Epidermal melanocyte (primary cell): Measurements from ENCODE around the gene ADAM11.

Experiments
- DNase-seq: peaks from one replicate; pipeline ENCODE4 v3.0.0; 2011; ENCODE audit warnings: low spot score; ENCODE audit not compliant: insufficient read length

Gene ADAM11

DNA sequence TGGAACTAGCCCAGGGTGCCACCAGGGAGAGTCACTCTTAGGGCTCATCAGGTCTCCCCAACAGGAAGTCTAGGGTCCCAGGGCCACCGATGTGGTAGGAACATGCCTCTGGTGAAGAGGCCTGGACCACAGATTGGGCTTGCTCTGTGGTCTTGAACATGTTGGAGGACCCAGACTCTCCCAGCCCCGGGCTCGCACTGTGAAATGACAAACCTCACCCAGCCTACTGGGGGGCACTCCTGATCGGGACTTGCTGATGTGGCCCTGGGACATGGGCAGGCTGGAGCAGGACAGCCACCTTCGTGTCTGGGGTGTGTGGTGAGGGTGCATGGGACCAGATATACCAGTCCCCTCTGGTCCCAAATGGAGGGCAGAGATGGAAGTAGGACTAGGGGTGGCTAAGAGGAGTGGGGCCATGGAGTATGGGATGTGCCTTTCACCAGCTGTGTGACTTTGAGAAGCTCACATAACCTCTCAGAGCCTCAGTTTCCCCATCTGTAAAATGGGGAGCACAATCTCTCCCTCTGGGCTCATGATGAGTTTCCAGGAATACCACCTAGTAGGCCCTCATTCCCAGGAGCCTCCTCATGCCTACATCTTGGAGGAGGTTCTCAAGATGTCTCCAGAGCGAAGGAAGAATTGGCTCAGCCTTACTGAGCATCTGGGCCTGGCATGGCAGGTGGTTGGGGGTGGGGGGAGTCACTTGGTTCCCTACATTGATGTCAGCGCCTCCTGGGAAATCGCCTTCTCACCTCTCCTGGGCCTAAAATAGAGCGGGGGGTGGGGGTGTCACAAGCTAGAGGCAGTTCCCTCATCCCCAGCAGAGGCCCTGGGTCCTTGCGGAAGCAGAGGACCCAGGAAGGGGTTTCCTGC lies 1.5 kb upstream of the ADAM11 start:
- DNase-seq: no peak

GRCh38 chr17:44757918-44758413 lies 822 bp upstream of the ADAM11 start:
- no peak for DNase-seq

DNA sequence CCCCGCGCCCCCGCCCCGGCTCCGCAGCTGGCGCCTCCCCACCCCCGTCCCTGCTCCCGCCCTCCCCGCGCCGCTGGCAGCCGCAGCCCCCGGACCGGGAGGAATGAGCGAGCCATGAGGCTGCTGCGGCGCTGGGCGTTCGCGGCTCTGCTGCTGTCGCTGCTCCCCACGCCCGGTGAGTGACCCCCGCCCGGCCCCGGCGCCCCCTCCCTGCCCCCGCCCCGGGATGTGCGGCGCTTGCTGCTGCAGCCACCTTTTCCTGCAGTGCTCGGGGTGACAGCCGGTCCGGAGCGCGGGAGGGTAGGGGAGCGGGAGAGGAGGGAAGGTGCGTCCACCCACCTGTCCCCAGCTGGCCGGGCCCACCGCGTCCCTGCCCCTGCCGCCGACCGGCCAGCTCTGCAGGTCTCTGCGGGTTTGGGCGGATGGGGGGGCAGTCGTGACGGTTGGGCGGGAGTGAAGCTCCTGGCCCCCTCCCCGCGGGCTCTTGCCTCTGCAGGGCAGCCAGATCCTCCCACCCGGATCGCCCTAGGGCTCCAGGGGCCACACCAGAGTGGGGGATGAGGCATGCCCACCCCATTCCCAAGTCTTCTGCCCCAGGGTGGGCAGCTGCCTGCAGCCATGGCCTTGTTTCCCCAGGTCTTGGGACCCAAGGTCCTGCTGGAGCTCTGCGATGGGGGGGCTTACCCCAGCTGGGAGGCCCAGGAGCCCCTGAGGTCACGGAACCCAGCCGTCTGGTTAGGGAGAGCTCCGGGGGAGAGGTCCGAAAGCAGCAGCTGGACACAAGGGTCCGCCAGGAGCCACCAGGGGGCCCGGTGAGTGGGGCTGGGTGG lies 513 bp downstream of the ADAM11 start:
- no peak for DNase-seq

GRCh38 chr17:44759916-44760243 lies 1.1 kb downstream of the ADAM11 start:
- DNase-seq: no peak

DNA sequence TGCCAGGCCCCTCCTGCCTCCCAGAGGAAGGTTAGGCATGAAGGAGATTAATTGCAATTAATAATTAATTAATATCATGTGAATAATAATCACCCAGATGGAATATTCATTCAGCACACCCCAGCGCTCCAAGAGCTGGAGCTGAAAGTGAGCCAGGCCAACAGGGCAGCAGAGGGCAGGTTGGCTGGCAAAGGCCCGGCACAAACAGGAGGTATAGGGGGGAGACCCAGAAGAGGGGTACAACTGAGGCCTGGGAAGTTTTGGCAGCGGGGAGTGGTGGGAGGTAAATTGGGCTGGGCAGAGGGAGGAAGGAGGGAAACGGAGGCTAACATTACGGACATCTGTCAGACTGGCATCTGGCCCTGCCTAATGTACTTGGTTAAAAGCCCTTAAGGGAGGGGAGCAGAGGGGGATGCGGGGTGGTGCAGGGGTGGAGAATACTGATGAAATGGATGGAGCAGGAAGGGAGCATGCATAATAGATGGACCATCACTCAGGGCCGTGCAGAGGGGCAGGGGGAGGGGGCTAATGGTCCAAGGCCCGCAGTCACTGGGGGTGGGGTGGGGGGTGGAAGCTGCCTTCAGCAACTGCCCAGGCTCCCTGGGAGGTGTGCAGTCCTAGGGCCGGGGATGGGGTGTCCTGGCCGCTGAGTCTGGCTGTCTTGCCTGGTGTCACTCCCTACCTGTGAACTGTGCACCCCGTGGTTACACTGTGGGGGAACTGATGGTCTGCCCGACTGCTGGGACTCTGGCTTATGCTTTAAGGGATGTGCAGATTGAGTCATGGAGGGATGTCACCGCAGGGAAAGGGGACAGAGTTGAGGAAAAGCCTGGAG lies 1.9 kb downstream of the ADAM11 start:
- DNase-seq: no peak

DNA sequence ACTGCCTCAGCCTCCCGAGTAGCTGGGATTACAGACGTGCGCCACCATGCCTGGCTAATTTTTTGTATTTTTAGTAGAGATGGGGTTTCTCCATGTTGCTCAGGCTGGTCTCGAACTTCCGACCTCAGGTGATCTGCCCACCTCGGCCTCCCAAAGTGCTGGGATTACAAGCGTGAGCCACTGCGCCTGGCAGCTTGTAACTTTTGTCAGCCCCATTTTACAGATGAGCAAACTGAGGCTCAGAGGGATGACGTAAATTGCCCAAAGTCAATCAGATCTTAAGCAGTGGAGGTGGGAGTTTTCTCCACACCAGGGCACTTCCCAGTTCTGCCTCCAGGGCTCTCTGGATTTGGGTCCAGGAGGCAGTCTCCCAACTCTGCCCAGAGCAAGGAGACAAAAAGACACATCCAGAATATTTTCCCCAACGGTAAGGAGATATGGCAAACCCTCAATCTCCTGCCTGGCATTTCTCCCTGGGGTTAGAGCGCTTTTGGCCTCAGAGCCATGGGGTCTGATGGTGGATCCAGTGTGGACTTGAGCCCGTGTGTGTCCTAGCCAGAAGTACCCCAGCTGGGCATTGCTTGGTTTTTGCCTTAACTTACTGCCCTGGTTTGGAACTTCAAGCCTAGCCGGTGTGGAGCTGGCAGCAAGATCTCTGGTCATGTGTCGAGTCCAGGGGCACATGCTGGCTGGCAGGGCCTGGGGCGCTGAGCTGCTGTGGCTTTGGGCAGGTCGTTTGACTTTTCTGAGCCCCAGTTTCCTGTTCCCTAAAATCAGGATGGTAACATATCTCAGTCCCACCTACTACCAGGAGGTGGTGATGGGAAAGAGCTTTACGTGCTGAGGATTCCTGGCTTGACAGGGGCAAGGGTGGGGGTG lies 3.4 kb downstream of the ADAM11 start:
- no peak for DNase-seq

GRCh38 chr17:44763170-44763569 lies 4.4 kb downstream of the ADAM11 start:
- DNase-seq: no peak

GRCh38 chr17:44765965-44766364 lies 7.2 kb downstream of the ADAM11 start:
- no peak for DNase-seq

GRCh38 chr17:44766409-44767038 lies 7.7 kb downstream of the ADAM11 start:
- DNase-seq: no peak

DNA sequence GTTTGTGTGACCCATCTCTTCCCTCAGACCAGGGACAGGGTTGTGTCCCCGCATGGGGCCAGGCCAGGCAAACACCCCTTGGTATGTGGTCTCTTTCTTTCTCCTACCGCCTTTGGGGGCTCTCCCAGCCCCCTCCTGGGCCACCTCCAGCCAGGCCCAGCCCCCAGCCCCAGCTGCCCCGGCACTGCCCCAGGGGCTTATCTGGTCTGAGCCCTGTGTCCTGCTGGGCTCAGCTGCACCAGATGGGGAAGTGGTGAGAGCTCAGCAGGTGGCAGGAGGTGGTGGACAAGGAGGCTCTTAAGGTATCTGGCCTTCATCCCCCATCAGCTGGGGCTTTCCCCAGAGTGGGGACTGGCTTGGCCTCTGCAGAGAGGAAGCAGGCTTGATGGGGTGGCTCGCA lies 8.7 kb downstream of the ADAM11 start:
- DNase-seq: no peak

- DNase-seq: no peak
Measured at GRCh38 chr17:44768505-44769142, 9.8 kb downstream of the ADAM11 start.

GRCh38 chr17:44769230-44769629 lies 10.4 kb downstream of the ADAM11 start:
- no peak for DNase-seq

GRCh38 chr17:44769647-44770084 lies 10.9 kb downstream of the ADAM11 start:
- DNase-seq: no peak

DNA sequence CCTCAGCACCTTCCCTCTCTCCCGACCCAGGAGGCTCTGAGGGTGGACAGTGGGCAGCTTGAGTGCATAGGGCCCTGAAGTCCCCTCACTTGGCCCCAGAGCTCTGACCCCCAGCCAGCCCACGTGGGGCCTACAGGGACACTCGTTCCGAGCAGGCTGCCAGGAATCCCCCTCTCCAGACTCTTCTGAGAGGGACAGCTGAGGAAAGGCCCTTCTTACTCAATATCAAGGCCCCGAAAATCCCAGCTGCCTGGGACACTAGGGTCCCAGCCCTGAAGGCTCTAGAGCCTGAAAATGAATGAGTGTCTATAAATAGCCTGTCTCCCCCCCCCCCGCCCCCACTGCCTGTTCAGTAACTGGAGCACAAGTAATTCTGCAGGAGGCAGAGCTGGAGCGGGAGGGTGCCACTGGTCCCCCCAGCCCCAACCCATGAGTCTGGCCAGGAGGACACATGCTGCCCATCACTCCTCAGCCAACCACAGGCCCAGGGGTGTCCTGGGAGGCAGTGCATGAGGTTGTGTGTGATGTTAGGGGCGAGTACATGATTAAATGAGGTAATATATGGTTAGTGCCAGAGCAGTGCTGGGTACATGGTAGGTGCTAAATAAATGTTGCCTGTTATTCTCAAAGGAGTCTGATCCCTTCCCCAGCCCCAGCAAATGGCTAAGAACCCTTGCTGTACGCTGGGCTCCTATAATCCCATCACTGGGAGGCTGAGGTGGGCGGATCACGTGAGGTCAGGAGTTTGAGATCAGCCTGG lies 11.6 kb downstream of the ADAM11 start:
- DNase-seq: no peak

GRCh38 chr17:44772308-44773045 lies 13.7 kb downstream of the ADAM11 start:
- no peak for DNase-seq

DNA sequence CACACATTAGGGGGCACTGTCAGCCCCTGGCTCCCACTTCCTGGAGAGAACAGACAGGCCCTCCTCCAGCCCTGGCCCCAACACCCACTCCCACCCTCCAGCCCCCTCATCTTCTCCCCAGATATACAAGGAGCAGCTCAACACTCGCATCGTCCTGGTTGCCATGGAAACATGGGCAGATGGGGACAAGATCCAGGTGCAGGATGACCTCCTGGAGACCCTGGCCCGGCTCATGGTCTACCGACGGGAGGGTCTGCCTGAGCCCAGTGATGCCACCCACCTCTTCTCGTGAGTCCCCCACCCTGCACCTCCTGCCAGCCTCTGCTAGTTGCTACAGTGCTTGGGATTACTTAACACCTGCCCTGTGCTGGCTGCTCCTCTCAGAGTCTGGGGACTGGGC lies 14.4 kb downstream of the ADAM11 start:
- no peak for DNase-seq

DNA sequence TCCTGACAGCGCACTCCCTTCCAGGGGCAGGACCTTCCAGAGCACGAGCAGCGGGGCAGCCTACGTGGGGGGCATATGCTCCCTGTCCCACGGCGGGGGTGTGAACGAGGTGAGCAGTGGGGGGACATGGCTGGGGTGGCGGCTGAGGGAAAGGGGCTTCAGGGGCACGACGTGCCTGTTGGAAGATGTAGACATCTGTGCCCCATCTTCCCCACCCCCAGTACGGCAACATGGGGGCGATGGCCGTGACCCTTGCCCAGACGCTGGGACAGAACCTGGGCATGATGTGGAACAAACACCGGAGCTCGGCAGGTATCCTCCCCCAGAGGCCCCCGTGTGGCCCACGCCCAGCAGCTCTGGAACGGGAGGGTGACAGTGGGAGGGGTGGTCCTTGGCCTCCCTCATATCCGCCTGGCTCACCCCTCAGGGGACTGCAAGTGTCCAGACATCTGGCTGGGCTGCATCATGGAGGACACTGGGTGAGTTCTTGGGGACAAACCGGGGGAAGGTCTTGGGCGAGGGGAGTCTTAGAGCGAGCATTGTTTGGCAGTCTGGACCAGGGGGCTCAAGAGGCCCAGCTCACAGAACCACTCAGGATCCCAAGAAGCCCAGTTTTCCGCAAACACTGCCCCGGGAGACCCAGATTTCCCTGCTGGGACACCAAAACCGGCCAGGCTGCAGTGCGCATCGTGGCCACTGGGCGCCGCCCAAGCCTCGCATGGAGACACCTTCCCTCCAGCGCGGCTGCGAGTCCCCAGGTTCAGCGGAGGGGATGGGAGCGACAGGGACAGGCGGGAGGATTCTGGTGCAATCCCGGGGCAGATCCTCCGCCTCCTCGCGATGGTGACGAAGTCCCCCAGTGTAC lies 15.7 kb downstream of the ADAM11 start:
- DNase-seq: peak; percentile 94
